SK-N-DZ (cell line): ENCODE data around the gene ATP1A1.

Source experiments
- DNase-seq: peaks from one replicate; pipeline ENCODE4 v3.0.0-alpha.2; 2015; ENCODE audit warnings: low spot score

The ATP1A1 gene

GRCh38 chr1:116389686-116390085 is 16.6 kb downstream of the ATP1A1 start:
- DNase-seq: no peak

- no peak for DNase-seq
Observed at GRCh38 chr1:116390195-116390594, 17.2 kb downstream of the ATP1A1 start.

GRCh38 chr1:116391185-116391584 is 18.1 kb downstream of the ATP1A1 start:
- no peak for DNase-seq

GRCh38 chr1:116392717-116393404 is 19.8 kb downstream of the ATP1A1 start:
- DNase-seq: no peak

GRCh38 chr1:116393792-116394191 is 20.7 kb downstream of the ATP1A1 start:
- no peak for DNase-seq

- DNase-seq: no peak
Observed at GRCh38 chr1:116394270-116394669, 21.2 kb downstream of the ATP1A1 start.

- DNase-seq: no peak
Observed at GRCh38 chr1:116396769-116397168, 23.7 kb downstream of the ATP1A1 start.

GRCh38 chr1:116397728-116398127 is 24.7 kb downstream of the ATP1A1 start:
- DNase-seq: no peak

- DNase-seq: no peak
Observed at GRCh38 chr1:116400780-116401179, 27.7 kb downstream of the ATP1A1 start.

GRCh38 chr1:116401646-116402176 is 28.7 kb downstream of the ATP1A1 start:
- no peak for DNase-seq

- no peak for DNase-seq
Observed at GRCh38 chr1:116402333-116402732, 29.3 kb downstream of the ATP1A1 start.

GRCh38 chr1:116403496-116404136 is 30.6 kb downstream of the ATP1A1 start:
- DNase-seq: no peak

GRCh38 chr1:116404699-116405098 is 31.7 kb downstream of the ATP1A1 start:
- DNase-seq: no peak

- DNase-seq: no peak
Observed at GRCh38 chr1:116405241-116406135, 32.4 kb downstream of the ATP1A1 start.

GRCh38 chr1:116407033-116407432 is 34.0 kb downstream of the ATP1A1 start:
- DNase-seq: no peak

GRCh38 chr1:116408193-116408592 is 35.1 kb downstream of the ATP1A1 start:
- DNase-seq: no peak

- DNase-seq: no peak
Observed at GRCh38 chr1:116408803-116409720, 36.0 kb downstream of the ATP1A1 start.

- no peak for DNase-seq
Observed at GRCh38 chr1:116409751-116410191, 36.7 kb downstream of the ATP1A1 start.

GRCh38 chr1:116411784-116412479 is 38.9 kb downstream of the ATP1A1 start:
- no peak for DNase-seq

- no peak for DNase-seq
Observed at GRCh38 chr1:116412480-116412798, 39.4 kb downstream of the ATP1A1 start.
